Breast epithelium (tissue), 4 donors: ENCODE measurements around the gene TYSND1. TPM values are rescaled to one million over a fixed set of nuclear protein-coding genes. Genes with fewer than 3 reads are reported as not detected.

Source experiments
- DNase-seq, 2 donors: peaks; one replicate each; pipeline ENCODE4 v3.0.0-alpha.2; 2019; ENCODE audit warnings: low spot score in 2 of 2
- H3K27ac ChIP-seq, 2 donors: fragments of 200-600 bp; sonication (generic) in 1 of 2; one replicate each; pipeline ENCODE4 v1.5.1; 2016 to 2019; ENCODE audit warnings: mild to moderate bottlenecking in 1 of 2
- H3K27me3 ChIP-seq, 2 donors: fragments of 200-600 bp; sonication (generic) in 1 of 2; one replicate each; pipeline versions ENCODE4 v1.5.1 to v1.6.0; 2017 to 2019; ENCODE audit warnings: control low read depth in 1 of 2, mild to moderate bottlenecking in 1 of 2
- H3K36me3 ChIP-seq: fragments of 200-600 bp; one replicate; pipeline ENCODE4 v1.5.1; 2019
- H3K4me1 ChIP-seq, 2 donors: fragments of 200-600 bp; sonication (generic); one replicate each; pipeline ENCODE4 v1.5.1; 2016 to 2019; ENCODE audit warnings: control low read depth in 1 of 2
- H3K4me3 ChIP-seq, 3 donors: fragments of 200-600 bp; sonication (generic); 1 replicate in 2 of 3; 2 replicates in 1 of 3; pipeline ENCODE4 v1.5.1; 2016 to 2019; ENCODE audit warnings: mild to moderate bottlenecking in 3 of 3, moderate library complexity in 2 of 3
- H3K9me3 ChIP-seq, 2 donors: fragments of 200-600 bp; sonication (generic) in 1 of 2; one replicate each; pipeline ENCODE4 v1.5.1; 2016 to 2019; ENCODE audit warnings: control low read depth in 1 of 2
- POLR2A ChIP-seq: fragments of 450-650 bp; IDR thresholded peaks from one replicate; pipeline ENCODE4 v1.6.1; 2016; ENCODE audit warnings: antibody characterized with exemption, mild to moderate bottlenecking, moderate library complexity
- POLR2AphosphoS5 ChIP-seq, 3 donors: sonication (generic); formaldehyde crosslinking; IDR thresholded peaks; one replicate each; pipeline ENCODE4 v1.6.1; 2017; ENCODE audit warnings: antibody characterized with exemption in 3 of 3
- intact Hi-C: fragments of 100-400 bp; cut with DNase I; formaldehyde crosslinking; loops from one replicate; pipeline ENCODE4 v1.15.1; 2023; ENCODE audit warnings: low total_unique reads
- total RNA-seq, 3 donors: library from RNA; depleted of rRNA; stranded (reverse); fragments of >200 nt; gene quantifications; one replicate each; pipeline ENCODE4 v1.1.0, GENCODE V29; 2016
- TF ChIP-seq, protein P1 (sequence below), 3 donors: fragments of 450-650 bp; IDR thresholded peaks; one replicate each; pipeline ENCODE4 v1.5.1; 2016 to 2017; ENCODE audit warnings: antibody characterized with exemption in 3 of 3, mild to moderate bottlenecking in 3 of 3, moderate library complexity in 3 of 3

The TYSND1 gene
- total RNA-seq, 3 donors from 2014 or later, result 12.5 to 19.9 (median 19.7) TPM

DNA sequence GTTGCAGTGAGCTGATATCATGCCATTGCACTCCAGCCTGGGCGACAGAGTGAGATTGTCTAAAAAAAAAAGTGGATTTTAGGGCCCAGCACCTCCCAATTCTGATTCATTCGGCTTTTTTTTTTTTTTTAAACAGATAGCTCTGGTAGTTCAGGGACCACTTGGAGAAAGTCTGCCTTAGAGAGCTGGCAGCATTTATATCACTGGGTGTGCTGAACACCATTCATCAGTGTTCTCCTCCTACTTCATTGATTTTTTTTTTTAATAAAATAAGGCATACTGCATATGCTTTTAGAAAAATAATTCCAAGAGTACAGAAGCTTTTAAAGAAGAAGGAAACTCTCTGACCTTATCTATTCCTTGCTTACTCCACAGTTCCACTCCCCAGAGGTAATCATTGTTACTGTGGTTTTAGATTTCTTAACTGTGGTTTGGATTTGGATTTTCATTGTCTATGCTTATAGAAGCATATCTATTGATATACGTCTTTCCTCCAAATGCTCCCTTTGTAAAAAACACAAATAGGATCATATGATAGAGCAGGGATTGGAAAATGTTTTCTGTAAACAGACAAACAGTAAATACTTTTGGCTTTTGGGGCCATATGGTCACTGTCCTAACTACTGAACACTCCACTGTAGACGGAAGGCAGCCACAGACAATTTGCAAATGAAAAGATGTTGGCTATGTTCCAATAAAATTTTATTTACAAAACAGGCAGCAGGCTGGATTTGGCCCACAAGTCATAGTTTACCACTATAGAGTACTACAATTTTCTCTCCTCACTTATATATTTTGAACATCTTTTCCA is 44.9 kb upstream of the TYSND1 start:
- no peak for DNase-seq
- intact Hi-C loops, result no loop called here
- Histone ChIP-seq H3K4me1 (no peaks in the 10 kb centered on the region), H3K27ac (peak overlapping the region in 1 of 2 donors; percentile 55), H3K27me3 (no peaks in the 10 kb centered on the region), H3K36me3 (no peaks in the 10 kb centered on the region), H3K9me3 (no peaks in the 10 kb centered on the region), H3K4me3 (no peak overlapping the region)
- TF ChIP-seq, protein P1, sequence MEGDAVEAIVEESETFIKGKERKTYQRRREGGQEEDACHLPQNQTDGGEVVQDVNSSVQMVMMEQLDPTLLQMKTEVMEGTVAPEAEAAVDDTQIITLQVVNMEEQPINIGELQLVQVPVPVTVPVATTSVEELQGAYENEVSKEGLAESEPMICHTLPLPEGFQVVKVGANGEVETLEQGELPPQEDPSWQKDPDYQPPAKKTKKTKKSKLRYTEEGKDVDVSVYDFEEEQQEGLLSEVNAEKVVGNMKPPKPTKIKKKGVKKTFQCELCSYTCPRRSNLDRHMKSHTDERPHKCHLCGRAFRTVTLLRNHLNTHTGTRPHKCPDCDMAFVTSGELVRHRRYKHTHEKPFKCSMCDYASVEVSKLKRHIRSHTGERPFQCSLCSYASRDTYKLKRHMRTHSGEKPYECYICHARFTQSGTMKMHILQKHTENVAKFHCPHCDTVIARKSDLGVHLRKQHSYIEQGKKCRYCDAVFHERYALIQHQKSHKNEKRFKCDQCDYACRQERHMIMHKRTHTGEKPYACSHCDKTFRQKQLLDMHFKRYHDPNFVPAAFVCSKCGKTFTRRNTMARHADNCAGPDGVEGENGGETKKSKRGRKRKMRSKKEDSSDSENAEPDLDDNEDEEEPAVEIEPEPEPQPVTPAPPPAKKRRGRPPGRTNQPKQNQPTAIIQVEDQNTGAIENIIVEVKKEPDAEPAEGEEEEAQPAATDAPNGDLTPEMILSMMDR (IDR thresholded peaks at IDR 0.05), result no peak
- TF ChIP-seq POLR2AphosphoS5 (IDR thresholded peaks at IDR 0.05), result no peak
- TF ChIP-seq POLR2A, result no peak

DNA sequence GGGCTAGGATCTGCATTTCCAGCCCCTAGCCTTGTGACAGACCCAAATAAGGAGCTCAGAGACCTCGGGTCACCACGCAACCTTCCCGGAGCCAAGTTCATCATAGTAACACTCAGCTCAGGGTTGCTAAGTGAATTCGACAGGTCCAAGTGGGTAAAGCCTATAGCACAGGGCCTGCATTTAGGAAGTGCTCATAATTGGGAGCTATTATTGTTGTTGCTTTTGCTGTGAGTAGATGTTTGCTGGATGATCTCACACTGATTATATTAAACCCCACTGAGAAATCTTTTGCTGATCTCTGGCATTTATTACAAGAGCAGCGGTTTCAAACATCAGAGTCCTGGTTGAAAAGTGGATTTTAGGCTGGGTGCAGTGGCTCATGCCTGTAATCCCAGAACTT is 44.1 kb upstream of the TYSND1 start:
- H3K4me3 ChIP-seq, result no peak overlapping the region
- no peak for DNase-seq
- no peaks in the 10 kb centered on the region for H3K27me3 ChIP-seq
- intact Hi-C loops, result no loop called here
- no peaks in the 10 kb centered on the region for H3K9me3 ChIP-seq
- no peaks in the 10 kb centered on the region for H3K36me3 ChIP-seq
- TF ChIP-seq, protein P1 (IDR thresholded peaks at IDR 0.05), result no peak
- TF ChIP-seq POLR2AphosphoS5 (IDR thresholded peaks at IDR 0.05) (no peak), POLR2A (no peak)
- no peaks in the 10 kb centered on the region for H3K4me1 ChIP-seq
- peak overlapping the region in 1 of 2 donors; percentile 55 for H3K27ac ChIP-seq

DNA sequence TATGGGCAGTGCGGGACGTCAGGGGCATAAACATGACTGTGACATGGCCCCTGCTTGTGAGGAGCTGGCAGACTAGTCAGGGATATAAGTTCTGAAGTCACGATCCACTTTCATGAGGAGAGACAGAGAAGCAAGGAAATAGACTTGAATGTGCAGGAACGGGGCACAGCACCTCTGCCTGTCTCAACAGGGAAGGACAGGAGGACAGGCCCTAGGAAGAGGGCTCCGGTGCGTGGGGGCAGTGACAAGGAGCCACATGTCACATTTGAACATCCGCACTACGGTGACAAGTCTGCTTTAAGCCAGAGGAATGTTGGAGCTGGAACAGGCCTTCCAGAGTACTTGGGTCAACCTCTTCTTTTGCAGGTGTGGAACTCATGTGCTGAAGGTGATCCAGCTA is 43.6 kb upstream of the TYSND1 start:
- Histone ChIP-seq H3K27ac (peak overlapping the region in 1 of 2 donors; percentile 55), H3K4me1 (no peaks in the 10 kb centered on the region), H3K36me3 (no peaks in the 10 kb centered on the region), H3K9me3 (no peaks in the 10 kb centered on the region), H3K4me3 (no peak overlapping the region), H3K27me3 (no peaks in the 10 kb centered on the region)
- no peak for DNase-seq
- TF ChIP-seq, protein P1 (IDR thresholded peaks at IDR 0.05), result no peak
- TF ChIP-seq POLR2AphosphoS5 (IDR thresholded peaks at IDR 0.05) (no peak), POLR2A (no peak)
- intact Hi-C loops, result no loop called here

DNA sequence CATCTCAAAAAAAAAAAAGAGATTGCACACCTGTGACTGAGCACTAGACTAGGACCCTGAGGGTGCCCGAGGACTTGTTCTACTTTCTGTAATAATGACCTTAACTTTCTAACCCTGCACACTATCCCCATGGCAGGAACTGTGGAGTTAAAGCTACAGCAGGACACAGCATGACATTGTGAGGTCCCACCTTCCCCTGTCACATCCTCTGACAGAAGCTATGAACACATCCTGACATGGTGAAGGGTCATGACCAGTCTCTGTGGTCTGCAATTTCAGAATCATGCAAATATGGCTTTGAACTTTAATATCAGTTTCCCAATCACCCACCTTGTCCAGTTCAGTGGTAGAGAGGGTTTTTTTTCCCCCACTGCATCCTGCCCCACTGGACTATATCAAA is 42.3 kb upstream of the TYSND1 start:
- no peaks in the 10 kb centered on the region for H3K27me3 ChIP-seq
- H3K4me3 ChIP-seq, result no peak overlapping the region
- H3K36me3 ChIP-seq, result no peaks in the 10 kb centered on the region
- no peak for DNase-seq
- TF ChIP-seq, protein P1 (IDR thresholded peaks at IDR 0.05), result no peak
- TF ChIP-seq POLR2A, result no peak
- no peak for TF ChIP-seq POLR2AphosphoS5 (IDR thresholded peaks at IDR 0.05)
- H3K9me3 ChIP-seq, result no peaks in the 10 kb centered on the region
- no peak overlapping the region for H3K27ac ChIP-seq
- no peaks in the 10 kb centered on the region for H3K4me1 ChIP-seq
- intact Hi-C loops, result no loop called here

DNA sequence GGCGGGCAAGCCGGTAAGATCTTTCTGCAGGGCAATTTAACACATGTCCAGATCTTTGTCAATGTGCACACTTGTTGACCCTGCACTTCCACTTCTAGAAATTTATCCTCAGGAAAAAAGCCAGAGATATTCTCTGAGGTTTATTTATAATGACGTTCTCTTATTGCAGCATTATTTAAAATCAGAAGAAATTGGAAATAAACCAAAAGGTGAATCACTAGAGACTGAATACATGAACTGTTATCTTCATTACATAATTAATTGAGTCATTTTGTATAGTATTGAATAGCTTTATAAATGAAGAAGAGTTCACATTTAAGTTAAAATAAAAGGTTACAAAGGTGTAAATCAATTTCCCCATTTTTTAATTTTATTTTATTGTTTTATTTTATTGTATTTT is 40.1 kb upstream of the TYSND1 start:
- intact Hi-C loops, result no loop called here
- no peaks in the 10 kb centered on the region for H3K4me1 ChIP-seq

More for the DNA sequence above, 40.1 kb upstream of the TYSND1 start:
- H3K27ac ChIP-seq, result no peak overlapping the region
- no peaks in the 10 kb centered on the region for H3K36me3 ChIP-seq
- no peak overlapping the region for H3K4me3 ChIP-seq
- no peaks in the 10 kb centered on the region for H3K27me3 ChIP-seq
- no peak for DNase-seq
- TF ChIP-seq, protein P1 (IDR thresholded peaks at IDR 0.05), result no peak
- TF ChIP-seq POLR2A (no peak), POLR2AphosphoS5 (IDR thresholded peaks at IDR 0.05) (no peak)
- H3K9me3 ChIP-seq, result no peaks in the 10 kb centered on the region
